ENCODE measurements around the gene AKTIP. TPM values are rescaled to one million over a fixed set of nuclear protein-coding genes. Genes with fewer than 3 reads are reported as not detected.
A peak's percentile ranks its signal among the peaks of the same experiment; 100 is the strongest.

AKTIP gene
- total RNA-seq (2021; ENCODE audit: unreplicated experiment) (26.1 TPM), Bru-seq, nascent RNA (percentile 59 among the genes with signal in this experiment), BruChase-seq, experiment 1, labeled RNA remaining after a 2-hour chase (percentile 70 among the genes with signal in this experiment), BruChase-seq, experiment 2, labeled RNA remaining after a 6-hour chase (percentile 82 among the genes with signal in this experiment)
- polyA plus RNA-seq (2012; ENCODE audit: insufficient read length) = 18.6 TPM
- long read RNA-seq, transcript AKTIP-202 (10 exons, 2,426 nt) = major isoform, 14 of 52 reads
- long read RNA-seq, partial matches to known transcripts = 0 of 52 reads
- long read RNA-seq, other reads (novel, unspliced or antisense) = 37 of 52 reads

DNA sequence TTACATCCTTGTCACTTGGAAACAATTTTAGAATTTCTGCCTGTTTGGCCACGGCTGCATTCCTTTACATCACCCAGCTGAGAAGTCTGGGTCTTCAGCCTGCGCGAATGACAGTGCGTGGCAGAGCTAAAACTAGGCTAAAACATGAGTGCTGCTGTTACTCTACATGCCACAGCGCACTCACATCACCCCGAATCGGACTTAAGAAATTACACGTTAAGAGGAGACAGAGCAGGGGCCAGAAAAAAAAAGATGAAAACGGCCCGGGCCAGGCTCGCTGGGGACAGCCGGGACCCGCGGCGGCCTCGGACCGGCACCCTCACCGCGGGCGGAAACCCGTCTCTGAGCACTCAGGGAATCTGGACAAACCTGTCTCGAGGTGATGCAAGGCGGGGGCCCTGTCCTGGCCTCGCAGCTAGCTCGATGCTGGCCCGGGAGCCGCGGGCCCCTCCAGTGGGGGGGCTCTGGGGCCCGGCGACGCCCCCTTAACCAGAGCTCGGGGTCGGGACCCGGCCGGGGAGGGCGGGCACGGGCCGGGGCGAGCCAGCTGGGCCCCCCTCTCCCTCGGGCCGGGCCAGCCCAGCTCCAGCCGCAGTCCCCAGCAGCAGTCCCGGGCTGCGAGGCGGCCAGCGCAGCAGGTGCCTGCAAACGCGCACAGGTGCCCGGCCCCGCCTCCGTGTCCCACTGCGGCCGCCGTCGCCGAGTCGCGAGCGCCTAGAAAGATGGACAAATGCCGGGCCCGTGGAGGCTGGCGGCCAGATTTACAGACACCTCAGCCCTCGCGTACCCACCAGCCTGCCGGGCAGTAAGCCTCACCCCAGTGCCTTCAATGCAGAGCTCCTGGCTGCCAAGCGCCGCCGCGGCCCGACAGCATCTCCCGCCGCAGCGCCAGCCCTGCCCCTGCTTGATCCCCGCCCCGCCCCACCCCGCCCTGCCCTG, at the start of gene AKTIP:
AKTIP (minus strand) TSS at position 879 of the 939 bp plus-strand sequence. CDS start 2,950 bp downstream, outside the sequence.
- H3K27me3 ChIP-seq (ENCODE audit: control insufficient read depth, insufficient read depth, low read length) = no peaks in the 10 kb centered on the region
- CTCF ChIA-PET = no interaction called here
- H3K4me1 ChIP-seq (ENCODE audit: control insufficient read depth, insufficient read depth, low read length) = peaks cover 18% of the 10 kb centered on the region
- POLR2A ChIA-PET = interaction anchor here (0.7 kb wide), 1 partner anchor 28 kb away, joined by 7 read pairs; no protein-coding TSS in a partner anchor
- no peaks in the 10 kb centered on the region for H3K9me3 ChIP-seq (ENCODE audit: control insufficient read depth, insufficient read depth, low read depth, low read length)
- DNase-seq (ENCODE audit: low read depth, low spot score) (no peak), ATAC-seq (peak; percentile 70)
- in situ Hi-C loops (cut with HindIII; ENCODE audit: low pct_unique_long_range_greater_than_20kb, low sequenced_read_pairs) = no loop called here
- peaks cover 7% of the 10 kb centered on the region; the same call in 1 of the 2 replicates for H3K36me3 ChIP-seq (ENCODE audit: control insufficient read depth, insufficient read depth, low read length)
- BruUV-seq (replicated peaks) = no TSS peak
- intact Hi-C loops (cut with micrococcal nuclease; ENCODE audit: unreplicated experiment) = no loop called here
- peak within 1 kb of the TSS; percentile 77 for H3K27ac ChIP-seq (ENCODE audit: low read length)
- no peak for TF ChIP-seq POLR2AphosphoS5 (IDR thresholded peaks at IDR 0.05; ENCODE audit: low read depth, low read length)
- TF ChIP-seq, protein P1, sequence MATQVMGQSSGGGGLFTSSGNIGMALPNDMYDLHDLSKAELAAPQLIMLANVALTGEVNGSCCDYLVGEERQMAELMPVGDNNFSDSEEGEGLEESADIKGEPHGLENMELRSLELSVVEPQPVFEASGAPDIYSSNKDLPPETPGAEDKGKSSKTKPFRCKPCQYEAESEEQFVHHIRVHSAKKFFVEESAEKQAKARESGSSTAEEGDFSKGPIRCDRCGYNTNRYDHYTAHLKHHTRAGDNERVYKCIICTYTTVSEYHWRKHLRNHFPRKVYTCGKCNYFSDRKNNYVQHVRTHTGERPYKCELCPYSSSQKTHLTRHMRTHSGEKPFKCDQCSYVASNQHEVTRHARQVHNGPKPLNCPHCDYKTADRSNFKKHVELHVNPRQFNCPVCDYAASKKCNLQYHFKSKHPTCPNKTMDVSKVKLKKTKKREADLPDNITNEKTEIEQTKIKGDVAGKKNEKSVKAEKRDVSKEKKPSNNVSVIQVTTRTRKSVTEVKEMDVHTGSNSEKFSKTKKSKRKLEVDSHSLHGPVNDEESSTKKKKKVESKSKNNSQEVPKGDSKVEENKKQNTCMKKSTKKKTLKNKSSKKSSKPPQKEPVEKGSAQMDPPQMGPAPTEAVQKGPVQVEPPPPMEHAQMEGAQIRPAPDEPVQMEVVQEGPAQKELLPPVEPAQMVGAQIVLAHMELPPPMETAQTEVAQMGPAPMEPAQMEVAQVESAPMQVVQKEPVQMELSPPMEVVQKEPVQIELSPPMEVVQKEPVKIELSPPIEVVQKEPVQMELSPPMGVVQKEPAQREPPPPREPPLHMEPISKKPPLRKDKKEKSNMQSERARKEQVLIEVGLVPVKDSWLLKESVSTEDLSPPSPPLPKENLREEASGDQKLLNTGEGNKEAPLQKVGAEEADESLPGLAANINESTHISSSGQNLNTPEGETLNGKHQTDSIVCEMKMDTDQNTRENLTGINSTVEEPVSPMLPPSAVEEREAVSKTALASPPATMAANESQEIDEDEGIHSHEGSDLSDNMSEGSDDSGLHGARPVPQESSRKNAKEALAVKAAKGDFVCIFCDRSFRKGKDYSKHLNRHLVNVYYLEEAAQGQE (IDR thresholded peaks at IDR 0.05; ENCODE audit: insufficient read depth in 1 of 2, low read depth in 2 of 2, low read length in 1 of 2) = no peak
- peak; percentile 47; the same call in 1 of the 2 replicates for TF ChIP-seq SIN3A (IDR thresholded peaks at IDR 0.05; ENCODE audit: borderline replicate concordance, insufficient read depth, low read depth, low read length)
- TF ChIP-seq, protein P2, sequence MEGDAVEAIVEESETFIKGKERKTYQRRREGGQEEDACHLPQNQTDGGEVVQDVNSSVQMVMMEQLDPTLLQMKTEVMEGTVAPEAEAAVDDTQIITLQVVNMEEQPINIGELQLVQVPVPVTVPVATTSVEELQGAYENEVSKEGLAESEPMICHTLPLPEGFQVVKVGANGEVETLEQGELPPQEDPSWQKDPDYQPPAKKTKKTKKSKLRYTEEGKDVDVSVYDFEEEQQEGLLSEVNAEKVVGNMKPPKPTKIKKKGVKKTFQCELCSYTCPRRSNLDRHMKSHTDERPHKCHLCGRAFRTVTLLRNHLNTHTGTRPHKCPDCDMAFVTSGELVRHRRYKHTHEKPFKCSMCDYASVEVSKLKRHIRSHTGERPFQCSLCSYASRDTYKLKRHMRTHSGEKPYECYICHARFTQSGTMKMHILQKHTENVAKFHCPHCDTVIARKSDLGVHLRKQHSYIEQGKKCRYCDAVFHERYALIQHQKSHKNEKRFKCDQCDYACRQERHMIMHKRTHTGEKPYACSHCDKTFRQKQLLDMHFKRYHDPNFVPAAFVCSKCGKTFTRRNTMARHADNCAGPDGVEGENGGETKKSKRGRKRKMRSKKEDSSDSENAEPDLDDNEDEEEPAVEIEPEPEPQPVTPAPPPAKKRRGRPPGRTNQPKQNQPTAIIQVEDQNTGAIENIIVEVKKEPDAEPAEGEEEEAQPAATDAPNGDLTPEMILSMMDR (IDR thresholded peaks at IDR 0.05) = no peak
- peak within 1 kb of the TSS; percentile 70 to 71 for H3K4me3 ChIP-seq (ENCODE audit: low read depth in 2 of 2, low read length in 2 of 2)

DNA sequence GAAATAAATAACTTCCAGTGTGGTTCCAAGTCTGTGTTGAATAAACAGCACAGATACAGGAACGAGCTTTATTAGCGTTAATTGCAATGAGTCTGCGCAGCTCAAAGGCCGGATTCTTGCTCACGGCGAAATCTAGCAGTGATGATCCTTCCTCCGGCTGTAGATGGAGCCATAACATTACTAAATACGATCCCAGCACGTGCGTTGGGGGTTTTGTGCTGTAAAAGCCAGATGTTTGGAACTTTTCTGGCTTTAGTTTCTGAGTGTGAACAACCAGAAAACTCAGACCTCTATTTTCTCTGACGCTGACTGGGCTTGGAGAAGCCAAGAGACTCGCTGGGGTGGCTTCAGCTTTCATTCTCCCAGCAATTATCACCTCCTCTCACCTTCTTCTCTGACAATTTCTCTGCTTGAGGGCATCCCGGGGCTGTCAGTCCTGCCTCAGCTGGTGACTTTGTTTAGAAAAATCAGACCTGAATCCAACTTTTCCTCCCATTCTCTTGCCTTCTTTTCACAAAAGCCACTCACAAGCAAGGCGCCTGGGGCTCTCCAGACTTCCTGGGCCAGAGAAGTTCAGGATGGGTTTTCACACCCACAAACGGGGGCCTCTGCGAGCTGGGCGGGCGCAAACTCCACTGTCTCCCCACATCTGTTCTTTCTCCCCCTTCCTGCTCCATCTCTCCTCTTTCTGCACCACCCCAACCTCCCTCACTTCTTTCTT, 47.1 kb upstream of the AKTIP start:
- H3K9me3 ChIP-seq (ENCODE audit: control insufficient read depth, insufficient read depth, low read depth, low read length) = no peaks in the 10 kb centered on the region
- DNase-seq (ENCODE audit: low read depth, low spot score) = peak; percentile 20
- POLR2A ChIA-PET = no interaction called here
- TF ChIP-seq SIN3A (IDR thresholded peaks at IDR 0.05; ENCODE audit: borderline replicate concordance, insufficient read depth, low read depth, low read length) = no peak
- TF ChIP-seq, protein P2 (IDR thresholded peaks at IDR 0.05) = peak; percentile 70
- CTCF ChIA-PET = interaction anchor here (0.6 to 1.0 kb wide), 4 partner anchors 18 to 732 kb away, joined by 3 to 4 read pairs (median 4); partner anchors contain the start of gene FTO
- no peaks in the 10 kb centered on the region for H3K27me3 ChIP-seq (ENCODE audit: control insufficient read depth, insufficient read depth, low read length)
- peak; percentile 88 for ATAC-seq
- no peak overlapping the region for H3K27ac ChIP-seq (ENCODE audit: low read length)
- intact Hi-C loops (cut with micrococcal nuclease; ENCODE audit: unreplicated experiment) (loop anchor here (10.0 kb wide), 1 partner anchor 195 kb away; no protein-coding TSS in a partner anchor), in situ Hi-C loops (cut with HindIII; ENCODE audit: low pct_unique_long_range_greater_than_20kb, low sequenced_read_pairs) (no loop called here)
- H3K4me1 ChIP-seq (ENCODE audit: control insufficient read depth, insufficient read depth, low read length) = no peaks in the 10 kb centered on the region
- H3K36me3 ChIP-seq (ENCODE audit: control insufficient read depth, insufficient read depth, low read length) = no peaks in the 10 kb centered on the region
- BruUV-seq (replicated peaks) = no TSS peak
- H3K4me3 ChIP-seq (ENCODE audit: low read depth in 2 of 2, low read length in 2 of 2) = no peak overlapping the region

All from Panc1 (cell line).